PC-3 (cell line): ENCODE data around the gene LRRC7. TPM values are rescaled to one million over a fixed set of nuclear protein-coding genes. Genes with fewer than 3 reads are reported as not detected.

ENCODE experiments used
- ATAC-seq: fragments of 200-7000 bp; cut with Tn5 transposase; 2 replicates; pipeline ENCODE4 v1.9.1; 2020; ENCODE audit warnings: mild to moderate bottlenecking, moderate library complexity
- BruUV-seq: library from RNA; stranded (reverse); fragments of 400-500 nt; replicated peaks from 2 replicates; lab custom pipeline; 2021; lab: Mats Ljungman, UMichigan
- CTCF ChIA-PET: fragments of 300-600 bp; sonication (Branson Sonifier 250); formaldehyde crosslinking; loops from one replicate; lab custom pipeline; 2022; ENCODE audit warnings: antibody characterized with exemption; lab: Charles Lee
- POLR2A ChIA-PET: fragments of 300-600 bp; sonication (Branson Sonifier 250); formaldehyde crosslinking; loops from one replicate; lab custom pipeline; 2022; ENCODE audit warnings: antibody characterized with exemption; ENCODE audit not compliant: unreplicated experiment; lab: Charles Lee
- DNase-seq: peaks from one replicate; pipeline ENCODE4 v3.0.0-alpha.2; 2015
- H2AFZ ChIP-seq: fragments of 300-600 bp; sonication (generic); 2 replicates; pipeline ENCODE4 v1.6.0; 2016; ENCODE audit warnings: antibody characterized with exemption, low read length
- H3F3A ChIP-seq: fragments of 300-600 bp; sonication (generic); one replicate; pipeline ENCODE4 v1.6.0; 2017; ENCODE audit warnings: antibody characterized with exemption, low read length, control low read depth, mild to moderate bottlenecking; ENCODE audit not compliant: unreplicated experiment
- H3K27ac ChIP-seq: fragments of 300-600 bp; sonication (generic); 2 replicates; pipeline ENCODE4 v1.5.1; 2016; ENCODE audit warnings: mild to moderate bottlenecking, low read length
- H3K27me3 ChIP-seq: fragments of 300-600 bp; sonication (generic); 2 replicates; pipeline ENCODE4 v1.6.1; 2016; ENCODE audit warnings: low read length, mixed read lengths
- H3K36me3 ChIP-seq: fragments of 300-600 bp; sonication (generic); 2 replicates; pipeline ENCODE4 v1.6.1; 2016; ENCODE audit warnings: low read depth, mixed run types, low read length, mixed read lengths
- H3K4me1 ChIP-seq: fragments of 300-600 bp; sonication (generic); 2 replicates; pipeline ENCODE4 v1.5.1; 2016; ENCODE audit warnings: low read length; ENCODE audit not compliant: insufficient read depth
- H3K4me2 ChIP-seq: fragments of 300-600 bp; sonication (generic); 2 replicates; pipeline ENCODE4 v1.6.0; 2016; ENCODE audit warnings: low read length
- H3K4me3 ChIP-seq: fragments of 300-600 bp; sonication (generic); 2 replicates; pipeline ENCODE4 v1.5.1; 2016; ENCODE audit warnings: mild to moderate bottlenecking, low read length, mixed read lengths
- H3K79me2 ChIP-seq: fragments of 300-600 bp; sonication (generic); 2 replicates; pipeline ENCODE4 v1.6.1; 2017; ENCODE audit warnings: low read length, mixed read lengths
- H3K9ac ChIP-seq: fragments of 300-600 bp; sonication (generic); 2 replicates; pipeline ENCODE4 v1.6.0; 2016; ENCODE audit warnings: mild to moderate bottlenecking, low read length
- H3K9me2 ChIP-seq: fragments of 300-600 bp; sonication (generic); replicated peaks from 2 replicates; pipeline ENCODE4 v1.6.1; 2016; ENCODE audit warnings: mixed run types, low read length, mixed read lengths
- H3K9me3 ChIP-seq: fragments of 300-600 bp; sonication (generic); 2 replicates; pipeline ENCODE4 v1.6.1; 2016; ENCODE audit warnings: low read length, mixed read lengths
- H4K20me1 ChIP-seq: fragments of 300-600 bp; sonication (generic); 2 replicates; pipeline ENCODE4 v1.6.1; 2016; ENCODE audit warnings: low read length, mixed read lengths
- CTCF ChIP-seq: fragments of 300-600 bp; sonication (generic); conservative IDR thresholded peaks from 2 replicates; pipeline ENCODE4 v1.5.1; 2017; ENCODE audit warnings: antibody characterized with exemption, low read depth, mild to moderate bottlenecking, low read length
- EZH2 ChIP-seq: fragments of 300-600 bp; sonication (generic); IDR thresholded peaks from one replicate; pipeline ENCODE4 v1.6.1; 2017; ENCODE audit warnings: antibody characterized with exemption, mild to moderate bottlenecking, low read length; ENCODE audit not compliant: unreplicated experiment
- EZH2phosphoT487 ChIP-seq: fragments of 300-600 bp; sonication (generic); IDR thresholded peaks from 2 replicates; pipeline ENCODE4 v1.6.1; 2018; ENCODE audit warnings: mild to moderate bottlenecking, antibody characterized with exemption, low read length, borderline replicate concordance
- intact Hi-C: fragments of 100-400 bp; cut with micrococcal nuclease; formaldehyde crosslinking; loops from 2 replicates; pipeline ENCODE4 v1.9.0; 2023
- total RNA-seq: library from RNA; depleted of rRNA; stranded (reverse); fragments of >200 nt; gene quantifications from 2 replicates; pipeline ENCODE4 v1.2.3, GENCODE V29; 2014

LRRC7 gene
- total RNA-seq, 1 experiment from 2014 or later: 0.04 TPM

GRCh38 chr1:69834336-69834735 is 266.6 kb downstream of the LRRC7 start:
- H3K4me2 ChIP-seq: no peak overlapping the region
- H3K36me3 ChIP-seq: no peaks in the 10 kb centered on the region
- no peak for ATAC-seq
- no peaks in the 10 kb centered on the region for H4K20me1 ChIP-seq
- ChIA-PET CTCF (no interaction called here), POLR2A (no interaction called here)
- DNase-seq: no peak
- no peak overlapping the region for H2AFZ ChIP-seq
- no peak overlapping the region for H3K27ac ChIP-seq
- no peak overlapping the region for H3K9ac ChIP-seq
- no TSS peak for BruUV-seq
- no peaks in the 10 kb centered on the region for H3K9me2 ChIP-seq
- intact Hi-C loops: no loop called here
- no peak overlapping the region for H3K4me3 ChIP-seq
- TF ChIP-seq CTCF: no peak
- TF ChIP-seq EZH2phosphoT487: no peak
- TF ChIP-seq EZH2: no peak
- H3K27me3 ChIP-seq: no peaks in the 10 kb centered on the region
- no peaks in the 10 kb centered on the region for H3K4me1 ChIP-seq
- no peaks in the 10 kb centered on the region for H3K79me2 ChIP-seq
- no peaks in the 10 kb centered on the region for H3K9me3 ChIP-seq
- no peaks in the 10 kb centered on the region for H3F3A ChIP-seq

- H4K20me1 ChIP-seq: no peaks in the 10 kb centered on the region
- H3K9me2 ChIP-seq: no peaks in the 10 kb centered on the region
- ChIA-PET CTCF (no interaction called here), POLR2A (no interaction called here)
- TF ChIP-seq CTCF: no peak
- no peak for TF ChIP-seq EZH2phosphoT487
- no peak for TF ChIP-seq EZH2
- no peak overlapping the region for H3K9ac ChIP-seq
- intact Hi-C loops: no loop called here
- no peaks in the 10 kb centered on the region for H3K4me1 ChIP-seq
- BruUV-seq: no TSS peak
- H3K4me2 ChIP-seq: no peak overlapping the region
- H3F3A ChIP-seq: no peaks in the 10 kb centered on the region
- DNase-seq (no peak), ATAC-seq (no peak)
- no peaks in the 10 kb centered on the region for H3K27me3 ChIP-seq
- H3K4me3 ChIP-seq: no peak overlapping the region
- no peak overlapping the region for H2AFZ ChIP-seq
- no peak overlapping the region for H3K27ac ChIP-seq
- H3K79me2 ChIP-seq: no peaks in the 10 kb centered on the region
- H3K36me3 ChIP-seq: no peaks in the 10 kb centered on the region
- no peaks in the 10 kb centered on the region for H3K9me3 ChIP-seq
Observed at GRCh38 chr1:69835955-69836354, 268.2 kb downstream of the LRRC7 start.

GRCh38 chr1:69836971-69837636 is 269.4 kb downstream of the LRRC7 start:
- Histone ChIP-seq H3K4me2 (no peak overlapping the region), H2AFZ (no peak overlapping the region), H4K20me1 (no peaks in the 10 kb centered on the region), H3K36me3 (no peaks in the 10 kb centered on the region), H3K9me2 (no peaks in the 10 kb centered on the region), H3K9me3 (no peaks in the 10 kb centered on the region), H3K4me1 (no peaks in the 10 kb centered on the region), H3K27me3 (no peaks in the 10 kb centered on the region; the same call in 1 of the 2 replicates), H3K4me3 (no peak overlapping the region), H3K27ac (no peak overlapping the region), H3K9ac (no peak overlapping the region), H3F3A (no peaks in the 10 kb centered on the region), H3K79me2 (no peaks in the 10 kb centered on the region)
- no peak for ATAC-seq
- no TSS peak for BruUV-seq
- CTCF ChIA-PET: no interaction called here
- TF ChIP-seq EZH2: no peak
- no peak for TF ChIP-seq CTCF
- no peak for TF ChIP-seq EZH2phosphoT487
- POLR2A ChIA-PET: no interaction called here
- DNase-seq: no peak
- intact Hi-C loops: no loop called here
